HUDEP-2 (cell line): ENCODE results near the gene MON2.
"Not testable (repeated sequence)": the region's sequence is repeated elsewhere in the genome, so short reads cannot be mapped to it uniquely, and the experiment has no call there.

Experiments used
- DNase-seq, 76 experiments: peaks; one replicate each; lab custom pipeline; 2025; ENCODE audit not compliant: unreplicated experiment in 76 of 76; lab: John Stamatoyannopoulos, UW

Gene MON2

GRCh38 chr12:62472472-62472871, 5.8 kb downstream of the MON2 start:
- DNase-seq: peak in 1 of 76 experiments; percentile 7

DNA sequence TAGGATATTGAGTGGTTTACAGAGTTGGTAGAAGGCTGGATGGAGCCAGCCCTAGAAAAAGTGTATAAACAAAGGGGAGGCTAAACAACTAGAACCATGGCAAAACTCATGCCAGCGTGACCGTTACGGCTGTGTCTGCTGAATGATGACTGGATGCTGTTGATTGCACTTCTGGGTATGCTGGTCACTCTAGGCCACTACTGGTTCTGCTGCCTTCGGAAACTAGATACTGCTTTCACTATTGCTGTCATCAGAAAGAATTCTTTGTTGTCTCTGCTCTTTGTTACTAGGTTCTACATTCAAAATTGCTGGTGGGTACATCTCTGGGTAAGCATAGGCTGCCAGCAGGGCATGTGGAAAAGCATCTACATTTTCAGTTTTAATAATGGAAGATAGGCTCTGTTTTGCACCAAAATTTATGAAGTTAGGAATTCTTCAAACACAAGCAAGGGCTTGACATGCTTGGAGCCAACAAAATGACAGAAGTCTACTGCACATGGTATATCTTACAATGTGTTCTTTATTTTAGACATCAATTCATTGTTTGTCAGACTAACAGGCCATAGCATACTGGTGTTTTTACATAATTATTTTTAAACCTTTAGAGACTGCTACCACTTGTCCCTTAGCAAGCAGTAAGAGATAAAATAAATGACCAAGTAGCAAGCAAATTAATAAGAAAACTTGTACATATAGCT, 15.4 kb downstream of the MON2 start:
- no peak for DNase-seq

- DNase-seq: no peak
These were observed 16.1 kb downstream of the MON2 start for GRCh38 chr12:62482769-62483168.

- DNase-seq: no peak
These were observed 17.6 kb downstream of the MON2 start for GRCh38 chr12:62484233-62484632.

- DNase-seq: no peak
These were observed 39.2 kb downstream of the MON2 start for GRCh38 chr12:62505786-62506185.

GRCh38 chr12:62512901-62513300, 46.3 kb downstream of the MON2 start:
- DNase-seq: no peak

- not testable (repeated sequence) for DNase-seq
These were observed 47.5 kb downstream of the MON2 start for GRCh38 chr12:62514080-62514479.

DNA sequence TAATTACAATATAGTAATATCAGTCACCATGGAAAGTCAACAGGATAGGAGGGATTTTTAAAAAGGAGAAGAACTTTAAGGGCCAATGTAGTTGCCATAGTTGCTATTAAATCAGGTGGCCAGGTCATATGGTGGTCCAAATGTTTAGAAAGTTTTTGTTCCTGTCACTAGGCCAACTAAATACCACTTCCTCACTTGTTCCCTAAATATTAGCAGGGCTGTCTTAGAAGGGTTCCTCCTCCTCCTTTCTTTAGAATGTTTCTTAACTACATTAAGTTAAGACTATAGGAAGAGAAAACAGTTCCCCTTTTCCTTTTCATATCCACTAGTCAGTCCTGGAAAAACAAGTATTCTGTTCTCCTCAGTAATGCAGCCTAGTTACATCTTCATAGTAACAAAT, 50.3 kb downstream of the MON2 start:
- no peak for DNase-seq

- no peak for DNase-seq
These were observed 51.3 kb downstream of the MON2 start for GRCh38 chr12:62517887-62518286.

DNA sequence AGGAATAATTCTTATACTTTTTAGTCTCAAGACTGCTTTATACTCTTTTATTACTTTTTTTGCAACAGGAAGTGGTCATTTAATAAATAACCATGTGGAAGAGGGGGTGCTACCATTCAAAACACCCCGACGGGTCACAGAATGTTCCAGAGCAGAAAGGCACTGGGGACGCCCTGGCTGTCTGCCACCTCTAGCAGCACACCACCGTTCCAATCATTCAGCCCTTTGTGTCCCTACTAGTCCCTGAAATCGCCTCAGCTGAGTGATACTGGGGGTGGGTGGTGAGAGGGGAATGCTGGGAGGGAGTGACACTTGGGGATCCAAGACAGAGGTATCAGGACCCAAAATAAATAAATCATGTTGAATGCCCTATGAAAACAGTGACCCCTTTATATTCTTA, 52.4 kb downstream of the MON2 start:
- DNase-seq: no peak

- no peak for DNase-seq
These were observed 53.7 kb downstream of the MON2 start for GRCh38 chr12:62520361-62520760.

GRCh38 chr12:62522984-62523383, 56.4 kb downstream of the MON2 start:
- no peak for DNase-seq

- DNase-seq: no peak
These were observed 57.0 kb downstream of the MON2 start for GRCh38 chr12:62523619-62524018.

GRCh38 chr12:62525271-62525670, 58.6 kb downstream of the MON2 start:
- no peak for DNase-seq

GRCh38 chr12:62530596-62530995, 64.0 kb downstream of the MON2 start:
- DNase-seq: no peak

GRCh38 chr12:62532333-62532732, 65.7 kb downstream of the MON2 start:
- no peak for DNase-seq

DNA sequence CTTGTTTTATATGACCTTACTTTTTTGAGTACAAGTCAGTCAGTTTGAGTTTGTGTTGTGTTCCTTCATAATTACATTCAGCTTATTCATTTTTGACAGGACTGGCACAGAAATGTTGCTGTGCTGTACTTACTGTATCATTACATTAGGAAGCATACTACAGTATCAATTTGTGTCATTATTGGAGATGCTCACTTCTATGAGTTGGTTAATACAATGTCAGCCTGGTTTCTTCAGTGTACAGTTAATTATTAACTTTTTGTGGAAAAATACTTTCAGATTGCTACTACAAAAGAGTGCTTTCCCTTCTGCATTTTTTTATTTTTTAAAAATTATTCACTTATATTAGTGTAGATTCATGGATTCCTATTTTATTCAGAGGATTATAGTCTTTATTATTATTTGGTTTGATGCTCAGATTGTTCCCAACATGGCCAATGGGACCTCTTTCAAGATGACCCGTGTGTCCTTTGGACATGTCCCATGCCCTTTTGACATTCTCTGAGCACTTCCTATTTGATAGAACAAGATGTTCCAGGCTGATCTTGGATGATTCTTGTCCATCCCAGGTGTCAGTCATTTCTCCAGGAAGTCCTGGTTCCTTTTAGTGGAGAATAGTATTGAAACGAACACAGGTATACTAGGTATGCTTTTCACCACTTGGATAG, 66.6 kb downstream of the MON2 start:
- no peak for DNase-seq

- no peak for DNase-seq
These were observed 67.1 kb downstream of the MON2 start for GRCh38 chr12:62533755-62534107.

DNA sequence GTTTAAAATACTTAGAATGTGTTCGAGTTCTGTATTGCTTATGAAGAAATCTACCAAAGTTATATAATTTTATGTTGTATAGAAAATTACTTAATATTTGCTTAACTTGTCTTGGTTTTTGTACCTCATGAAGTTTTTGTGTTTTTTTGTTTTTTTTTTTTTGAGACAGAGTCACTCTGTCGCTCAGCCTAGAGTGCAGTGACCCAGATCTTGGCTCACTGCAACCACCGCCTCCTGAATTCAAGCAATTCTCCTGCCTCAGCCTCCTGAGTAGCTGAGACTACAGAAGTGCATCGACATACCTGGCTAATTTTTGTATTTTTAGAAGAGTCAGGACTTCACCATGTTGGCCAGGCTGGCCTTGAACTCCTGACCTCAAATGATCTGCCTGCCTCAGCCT, 69.9 kb downstream of the MON2 start:
- no peak for DNase-seq

GRCh38 chr12:62537551-62537950, 70.9 kb downstream of the MON2 start:
- DNase-seq: peak in 7 of 76 experiments; percentile 2 to 19 (median 6)

DNA sequence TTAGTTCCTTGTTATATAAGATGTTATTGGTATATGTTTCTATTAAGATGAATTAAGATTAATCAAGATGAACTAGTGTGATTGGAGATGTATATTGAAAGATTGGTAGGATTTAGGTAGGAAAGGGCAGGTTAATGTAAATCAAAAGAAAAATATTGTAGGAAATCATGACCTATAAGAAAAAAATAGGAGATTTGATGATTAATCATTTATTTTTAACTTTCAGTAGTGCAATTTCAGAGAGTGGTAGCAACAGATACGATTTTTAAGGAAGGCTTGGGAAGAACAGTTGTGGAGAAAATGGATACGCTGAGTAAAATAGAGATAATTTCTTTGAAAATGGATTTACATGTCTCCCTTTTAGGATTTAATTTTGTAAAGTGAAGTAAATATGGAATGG, 73.7 kb downstream of the MON2 start:
- DNase-seq: no peak

- DNase-seq: no peak
These were observed 76.2 kb downstream of the MON2 start for GRCh38 chr12:62542814-62543213.

GRCh38 chr12:62543324-62543723, 76.7 kb downstream of the MON2 start:
- no peak for DNase-seq
